Measurements from ENCODE around the gene ERP29. TPM values are rescaled to one million over a fixed set of nuclear protein-coding genes. Genes with fewer than 3 reads are reported as not detected.

Gene ERP29
- 56.7 and 64.9 TPM in 2 replicates for total RNA-seq

DNA sequence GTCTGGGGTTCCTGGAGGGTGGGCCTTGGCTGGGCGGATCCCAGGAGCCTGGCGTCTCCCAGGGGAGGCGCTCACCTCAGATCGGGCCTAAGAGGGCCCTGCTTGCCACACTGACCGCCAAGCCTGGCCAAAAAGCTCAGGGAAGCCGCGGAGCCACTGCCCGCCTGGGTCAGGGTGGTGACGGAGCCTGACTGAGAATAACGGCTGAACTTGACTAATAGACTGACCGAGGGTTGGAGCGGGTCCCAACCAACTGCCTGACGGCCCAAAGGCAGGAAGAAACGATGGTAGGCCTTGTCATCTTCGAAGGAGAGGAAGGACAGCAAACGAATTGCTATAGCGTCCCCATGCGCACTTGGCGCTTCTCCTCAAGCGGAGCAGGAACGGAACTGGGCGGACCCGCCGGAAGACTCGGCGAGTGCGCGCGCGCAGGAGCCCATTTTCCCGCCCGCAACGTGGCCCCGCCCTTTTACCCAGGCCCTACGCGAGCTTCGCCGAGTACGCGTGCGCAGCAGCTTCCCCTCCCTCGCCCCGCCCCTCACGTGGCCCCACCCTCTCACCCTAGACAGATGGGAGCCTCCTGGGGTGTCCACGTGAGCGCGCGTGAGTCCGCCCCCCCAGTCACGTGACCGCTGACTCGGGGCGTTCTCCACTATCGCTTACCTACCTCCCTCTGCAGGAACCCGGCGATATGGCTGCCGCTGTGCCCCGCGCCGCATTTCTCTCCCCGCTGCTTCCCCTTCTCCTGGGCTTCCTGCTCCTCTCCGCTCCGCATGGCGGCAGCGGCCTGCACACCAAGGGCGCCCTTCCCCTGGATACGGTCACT, at the start of gene ERP29, which contains the start of gene TMEM116:
Gene ERP29 (plus strand): TSS at position 652 of the 826 bp plus-strand sequence. CDS start 40 bp downstream, at position 692.
Gene TMEM116 (minus strand): TSS at position 391 of the 826 bp plus-strand sequence. CDS start 7,895 bp downstream, outside the sequence.

Other genes starting within 250 kb of the ERP29 start
- 27.8 and 41.8 TPM in 2 replicates for gene ALDH2, start 246.5 kb upstream of the ERP29 start, total RNA-seq
- 29.4 and 46.4 TPM in 2 replicates for gene MAPKAPK5, start 171.2 kb upstream of the ERP29 start, total RNA-seq
- 4.0 and 5.1 TPM in 2 replicates for gene TMEM116, start 261 bp upstream of the ERP29 start, total RNA-seq
- 12.4 and 13.1 TPM in 2 replicates for gene NAA25, start 95.4 kb downstream of the ERP29 start, total RNA-seq
- gene TRAFD1, start 112.1 kb downstream of the ERP29 start, total RNA-seq = 79.2 and 85.3 TPM in 2 replicates